Activated naive CD8-positive, alpha-beta T cell treated with anti-CD3 and anti-CD28 coated beads for 36 hours (primary cell): ENCODE results near the gene POLR1H. TPM values are rescaled to one million over a fixed set of nuclear protein-coding genes. Genes with fewer than 3 reads are reported as not detected.

Experiments
- DNase-seq: peaks from one replicate; pipeline ENCODE4 v3.0.0; 2021
- H3K27ac Mint-ChIP-seq: one replicate; pipeline ENCODE4 v1.8.0; 2022; ENCODE audit warnings: mild to moderate bottlenecking, moderate library complexity, mixed read lengths
- H3K27me3 Mint-ChIP-seq: one replicate; pipeline ENCODE4 v1.8.0; 2022; ENCODE audit warnings: mild to moderate bottlenecking, mixed read lengths
- H3K36me3 Mint-ChIP-seq: one replicate; pipeline ENCODE4 v1.8.0; 2021; ENCODE audit warnings: mild to moderate bottlenecking, mixed read lengths
- H3K4me1 Mint-ChIP-seq: one replicate; pipeline ENCODE4 v1.8.0; 2021; ENCODE audit warnings: mixed read lengths
- H3K4me3 Mint-ChIP-seq: one replicate; pipeline ENCODE4 v1.8.0; 2022; ENCODE audit warnings: mild to moderate bottlenecking, moderate library complexity, mixed read lengths
- H3K9me3 Mint-ChIP-seq: one replicate; pipeline ENCODE4 v1.8.0; 2022; ENCODE audit warnings: mixed read lengths
- total RNA-seq, 2 experiments: library from RNA; stranded (reverse); gene quantifications; one replicate each; pipeline ENCODE4 v1.2.3, GENCODE V29; 2021

POLR1H gene
- total RNA-seq, 2 experiments from 2014 or later: 45.3 to 50.6 TPM

- Mint-ChIP-seq H3K36me3 (peaks cover 35% of the 10 kb centered on the region), H3K4me3 (no peak overlapping the region), H3K27ac (no peak overlapping the region), H3K27me3 (peaks cover 65% of the 10 kb centered on the region), H3K4me1 (peaks cover 30% of the 10 kb centered on the region), H3K9me3 (no peaks in the 10 kb centered on the region)
- no peak for DNase-seq
Measured at GRCh38 chr6:30071858-30072257, 10.8 kb downstream of the POLR1H start.

GRCh38 chr6:30073489-30074235 is 12.6 kb downstream of the POLR1H start:
- H3K27ac Mint-ChIP-seq: no peak overlapping the region
- peaks cover 29% of the 10 kb centered on the region for H3K36me3 Mint-ChIP-seq
- H3K4me1 Mint-ChIP-seq: peaks cover 24% of the 10 kb centered on the region
- H3K9me3 Mint-ChIP-seq: no peaks in the 10 kb centered on the region
- peaks cover 69% of the 10 kb centered on the region for H3K27me3 Mint-ChIP-seq
- H3K4me3 Mint-ChIP-seq: no peak overlapping the region
- DNase-seq: no peak

GRCh38 chr6:30074331-30075093 is 13.4 kb downstream of the POLR1H start:
- no peak for DNase-seq
- Mint-ChIP-seq H3K4me1 (peaks cover 24% of the 10 kb centered on the region), H3K27me3 (peaks cover 75% of the 10 kb centered on the region), H3K27ac (no peak overlapping the region), H3K36me3 (peaks cover 25% of the 10 kb centered on the region), H3K9me3 (no peaks in the 10 kb centered on the region), H3K4me3 (peak overlapping the region; percentile 65)

DNA sequence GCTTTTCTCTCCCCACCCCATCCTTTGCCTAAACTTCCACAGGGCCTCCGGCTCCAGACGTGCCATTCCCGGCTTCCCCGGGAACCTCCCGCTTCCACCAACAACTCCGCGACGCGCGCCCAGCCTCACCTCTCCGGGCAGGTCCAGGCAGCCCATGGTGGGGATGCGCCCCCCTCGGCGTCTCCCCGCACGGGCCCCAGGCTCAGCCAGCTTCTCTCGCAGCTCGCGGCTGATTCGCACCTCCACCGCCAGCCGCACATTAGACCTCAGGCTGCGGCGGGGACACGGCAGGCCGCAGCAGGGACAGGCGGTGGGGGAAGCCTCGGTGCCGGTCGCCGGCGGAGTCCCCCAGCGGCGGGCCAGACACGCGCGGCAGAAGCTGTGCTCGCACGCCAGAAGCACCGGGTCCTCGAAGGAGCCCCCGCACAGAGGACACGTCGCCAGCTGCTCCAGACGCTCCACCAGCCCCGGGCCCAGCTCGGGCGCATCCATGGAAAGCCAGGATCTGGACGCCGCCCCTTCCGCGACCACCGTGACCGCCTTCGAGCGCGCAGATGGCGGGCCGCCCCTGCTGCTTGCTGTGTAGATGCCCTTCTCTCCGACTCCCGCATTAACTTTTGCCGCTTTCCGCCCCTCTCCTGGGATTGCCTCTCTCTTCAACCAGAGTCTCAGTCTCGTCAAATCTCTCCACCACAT is 14.2 kb downstream of the POLR1H start, which contains the start of gene RNF39:
TSS of gene RNF39 (minus strand) at position 676 of the 696 bp plus-strand sequence. CDS start at position 492, 184 bp downstream.
- Mint-ChIP-seq H3K4me3 (peak within 1 kb of the TSS; percentile 65), H3K27me3 (peaks cover 74% of the 10 kb centered on the region), H3K27ac (no peak within 1 kb of the TSS), H3K4me1 (peaks cover 22% of the 10 kb centered on the region), H3K36me3 (peaks cover 18% of the 10 kb centered on the region), H3K9me3 (no peaks in the 10 kb centered on the region)
- DNase-seq: no peak

- Mint-ChIP-seq H3K27ac (no peak overlapping the region), H3K27me3 (peaks cover 70% of the 10 kb centered on the region), H3K36me3 (peaks cover 11% of the 10 kb centered on the region), H3K4me3 (peak overlapping the region; percentile 18), H3K4me1 (peaks cover 15% of the 10 kb centered on the region), H3K9me3 (no peaks in the 10 kb centered on the region)
- no peak for DNase-seq
Measured at GRCh38 chr6:30075790-30076732, 15.0 kb downstream of the POLR1H start.

- H3K27ac Mint-ChIP-seq: no peak overlapping the region
- H3K36me3 Mint-ChIP-seq: peaks cover 3% of the 10 kb centered on the region
- H3K4me1 Mint-ChIP-seq: peaks cover 13% of the 10 kb centered on the region
- H3K9me3 Mint-ChIP-seq: no peaks in the 10 kb centered on the region
- H3K27me3 Mint-ChIP-seq: peaks cover 60% of the 10 kb centered on the region
- no peak for DNase-seq
- H3K4me3 Mint-ChIP-seq: no peak overlapping the region
Measured at GRCh38 chr6:30077218-30077617, 16.2 kb downstream of the POLR1H start.

DNA sequence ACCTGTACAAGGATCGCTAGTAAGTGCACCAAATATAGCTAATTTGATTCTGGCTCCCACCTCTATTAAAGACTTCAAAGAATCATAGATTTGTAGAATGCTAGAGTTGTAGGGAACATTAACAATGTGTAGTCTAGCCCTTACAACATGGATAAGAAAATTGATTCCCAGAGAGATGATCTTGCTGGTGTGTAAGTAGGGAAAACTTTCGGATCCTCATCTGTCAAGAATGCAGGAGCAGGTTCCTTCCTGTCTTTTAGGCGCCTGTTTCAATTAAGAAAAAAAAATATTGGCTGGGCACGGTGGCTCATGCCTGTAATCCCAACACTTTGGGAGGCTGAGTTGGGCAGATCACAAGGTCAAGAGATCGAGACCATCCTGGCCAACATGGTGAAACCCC is 26.8 kb downstream of the POLR1H start:
- H3K36me3 Mint-ChIP-seq: peaks cover 4% of the 10 kb centered on the region
- H3K9me3 Mint-ChIP-seq: peaks cover 1% of the 10 kb centered on the region
- DNase-seq: no peak
- H3K27me3 Mint-ChIP-seq: peaks cover 57% of the 10 kb centered on the region
- no peak overlapping the region for H3K4me3 Mint-ChIP-seq
- H3K4me1 Mint-ChIP-seq: no peaks in the 10 kb centered on the region
- H3K27ac Mint-ChIP-seq: no peak overlapping the region

DNA sequence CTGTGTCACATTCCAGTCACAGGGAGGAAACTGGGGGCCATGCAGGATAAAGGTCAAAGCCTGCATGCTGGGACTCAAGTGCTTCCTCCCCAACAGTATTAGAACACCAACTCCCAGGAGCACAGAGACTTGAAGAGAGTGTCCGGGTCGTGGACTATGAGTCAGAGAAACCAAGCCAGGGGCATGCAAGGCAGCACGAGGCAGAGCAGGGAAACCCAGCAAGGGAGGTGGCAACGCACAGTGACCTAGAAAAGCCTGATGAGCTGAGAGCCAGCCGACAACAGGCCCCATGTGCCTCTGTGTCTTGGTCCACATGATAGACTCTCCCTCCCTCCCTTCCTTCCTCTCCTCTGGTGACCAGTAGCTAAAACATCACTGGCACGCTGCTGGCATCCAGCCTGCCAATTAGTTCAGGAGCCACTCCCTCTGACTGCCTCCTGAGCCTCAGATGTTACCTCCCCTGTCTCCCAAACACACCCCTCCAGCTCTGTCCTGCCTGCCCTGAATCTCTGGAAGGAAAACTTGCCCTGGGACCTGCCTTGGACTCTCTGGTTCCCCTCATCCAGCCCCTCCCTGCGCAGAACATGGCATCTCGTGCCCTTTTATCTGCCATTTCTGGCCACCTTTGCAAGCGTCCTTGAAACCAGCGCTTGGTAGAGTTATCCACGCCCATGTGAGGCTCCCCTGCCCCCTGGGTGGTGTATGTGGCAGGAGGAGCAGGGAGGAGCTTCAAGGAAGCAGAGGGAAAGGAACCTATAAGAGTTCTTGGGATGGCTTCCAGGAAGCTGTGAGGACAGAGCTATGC is 30.7 kb downstream of the POLR1H start:
- Mint-ChIP-seq H3K27me3 (peaks cover 71% of the 10 kb centered on the region), H3K4me3 (no peak overlapping the region), H3K9me3 (no peaks in the 10 kb centered on the region)

GRCh38 chr6:30092852-30093543 is 31.9 kb downstream of the POLR1H start:
- Mint-ChIP-seq H3K9me3 (no peaks in the 10 kb centered on the region), H3K4me1 (peaks cover 4% of the 10 kb centered on the region), H3K27me3 (peaks cover 70% of the 10 kb centered on the region), H3K4me3 (no peak overlapping the region), H3K36me3 (no peaks in the 10 kb centered on the region), H3K27ac (no peak overlapping the region)
- no peak for DNase-seq

More for the DNA sequence above, 30.7 kb downstream of the POLR1H start:
- Mint-ChIP-seq H3K36me3 (no peaks in the 10 kb centered on the region), H3K4me1 (no peaks in the 10 kb centered on the region), H3K27ac (no peak overlapping the region)
- DNase-seq: no peak

DNA sequence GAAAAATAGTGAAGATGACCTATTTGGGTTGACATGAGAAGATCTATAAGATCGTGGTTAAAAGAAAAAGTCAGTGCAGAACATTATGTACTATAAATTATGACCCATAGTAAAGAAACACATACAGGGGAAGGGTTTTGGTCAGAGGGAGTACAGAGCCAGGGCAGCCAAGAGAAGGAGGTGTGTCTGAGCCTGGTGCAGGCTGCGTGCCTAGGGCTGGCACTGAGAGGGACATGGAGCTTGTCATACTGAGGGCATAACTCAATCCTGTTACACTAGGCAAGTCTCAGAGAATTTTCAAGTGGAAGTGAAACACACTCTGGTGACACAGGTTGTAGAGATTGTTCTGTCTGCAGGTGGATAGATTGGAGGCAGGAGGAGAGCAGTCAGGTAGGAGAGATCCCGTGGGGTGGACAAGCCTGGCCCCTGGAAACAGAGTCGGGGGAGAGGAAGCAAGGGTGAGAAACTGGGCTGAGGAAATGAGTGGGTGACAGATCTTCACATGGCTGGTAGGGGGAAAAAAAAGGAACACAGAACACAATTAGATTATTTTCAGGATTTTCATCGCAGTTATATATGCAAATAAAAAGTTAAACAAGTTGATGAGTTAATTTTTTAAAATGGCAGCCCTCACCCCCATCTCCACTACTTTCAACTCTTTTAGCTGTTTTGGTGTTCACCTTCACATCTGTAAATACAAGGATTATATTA is 33.0 kb downstream of the POLR1H start:
- Mint-ChIP-seq H3K4me1 (peaks cover 10% of the 10 kb centered on the region), H3K4me3 (no peak overlapping the region), H3K27ac (no peak overlapping the region), H3K27me3 (peaks cover 72% of the 10 kb centered on the region), H3K36me3 (no peaks in the 10 kb centered on the region), H3K9me3 (no peaks in the 10 kb centered on the region)
- DNase-seq: no peak

- Mint-ChIP-seq H3K9me3 (no peaks in the 10 kb centered on the region), H3K36me3 (no peaks in the 10 kb centered on the region), H3K27me3 (peaks cover 76% of the 10 kb centered on the region), H3K4me1 (peaks cover 27% of the 10 kb centered on the region), H3K27ac (no peak overlapping the region), H3K4me3 (no peak overlapping the region)
- DNase-seq: no peak
Measured at GRCh38 chr6:30096829-30097228, 35.8 kb downstream of the POLR1H start.

DNA sequence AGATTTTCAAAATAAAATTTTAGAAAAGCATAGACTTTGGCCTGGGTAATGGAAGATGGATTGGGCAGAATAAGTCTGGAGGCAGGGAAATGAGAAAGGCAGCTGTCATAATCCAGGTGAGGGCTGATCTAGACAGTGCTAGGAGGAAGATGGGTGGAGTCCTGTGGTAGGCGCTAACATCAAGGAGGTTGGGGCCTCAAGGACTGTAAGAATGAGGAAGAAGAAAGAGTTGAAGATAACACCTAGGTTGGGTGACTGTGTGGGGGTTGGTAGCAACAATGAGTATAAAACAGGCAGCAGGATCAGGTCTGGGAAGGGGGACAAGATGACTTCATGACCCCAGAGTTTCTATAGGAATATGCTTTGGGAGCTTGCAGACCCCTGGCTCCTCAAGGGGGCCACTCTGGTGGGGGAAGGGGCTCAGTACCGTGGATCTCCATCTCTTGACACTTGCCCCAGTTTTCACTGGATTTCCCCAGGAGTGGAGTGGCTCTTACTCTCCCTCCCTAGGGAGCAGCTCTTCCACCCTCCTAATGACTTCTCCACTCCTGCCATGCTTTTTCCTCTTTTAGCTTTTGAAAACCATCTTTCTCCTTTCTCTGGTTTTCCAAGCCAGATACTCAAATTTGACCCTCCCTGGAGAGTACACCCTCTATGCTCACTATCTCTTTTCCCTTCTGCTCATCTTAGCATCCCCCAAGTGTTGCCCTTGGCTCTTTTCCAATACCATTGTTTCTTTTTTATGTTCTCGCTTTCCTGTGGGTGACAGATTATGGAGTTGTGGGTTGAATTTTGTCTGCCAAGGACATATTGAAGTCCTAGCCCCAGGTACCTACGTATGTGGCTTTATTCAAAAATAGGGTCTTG is 37.1 kb downstream of the POLR1H start:
- no peak for DNase-seq
- Mint-ChIP-seq H3K9me3 (no peaks in the 10 kb centered on the region), H3K36me3 (no peaks in the 10 kb centered on the region), H3K27me3 (peaks cover 67% of the 10 kb centered on the region), H3K4me3 (no peak overlapping the region), H3K4me1 (peaks cover 35% of the 10 kb centered on the region), H3K27ac (no peak overlapping the region)
